RWPE2 (cell line): ENCODE results near the gene SLC9A5.
A peak's percentile ranks its signal among the peaks of the same experiment; 100 is the strongest.

ENCODE experiments used
- ATAC-seq: fragments of 200-7000 bp; cut with Tn5 transposase; 3 replicates; pipeline ENCODE4 v1.9.1; 2021; ENCODE audit warnings: low read depth
- DNase-seq: peaks from one replicate; pipeline ENCODE4 v3.0.0-alpha.2; 2020; ENCODE audit warnings: low spot score
- H3K27ac ChIP-seq: fragments of 450-650 bp; 2 replicates; pipeline ENCODE4 v1.5.1; 2017; ENCODE audit warnings: mild to moderate bottlenecking; ENCODE audit not compliant: poor library complexity, severe bottlenecking
- H3K27me3 ChIP-seq: fragments of 250-450 bp; sonication (Bioruptor Pico); 2 replicates; pipeline ENCODE4 v1.5.1; 2021; ENCODE audit warnings: mild to moderate bottlenecking, moderate library complexity; ENCODE audit not compliant: insufficient read depth, poor library complexity, severe bottlenecking
- H3K36me3 ChIP-seq: fragments of 250-450 bp; sonication (Bioruptor Pico); 2 replicates; pipeline ENCODE4 v1.5.1; 2020; ENCODE audit warnings: low read depth, mild to moderate bottlenecking, moderate library complexity
- H3K4me1 ChIP-seq: fragments of 250-450 bp; sonication (Bioruptor Pico); 2 replicates; pipeline ENCODE4 v1.5.1; 2021; ENCODE audit warnings: mild to moderate bottlenecking, moderate library complexity; ENCODE audit not compliant: insufficient read depth, poor library complexity, severe bottlenecking
- H3K4me3 ChIP-seq: fragments of 250-450 bp; sonication (Bioruptor Pico); 2 replicates; pipeline ENCODE4 v1.5.1; 2021; ENCODE audit warnings: mild to moderate bottlenecking, moderate library complexity; ENCODE audit not compliant: severe bottlenecking
- H3K9me3 ChIP-seq: fragments of 250-450 bp; sonication (Bioruptor Pico); 2 replicates; pipeline ENCODE4 v1.5.1; 2021; ENCODE audit warnings: mild to moderate bottlenecking, moderate library complexity; ENCODE audit not compliant: severe bottlenecking
- TF ChIP-seq, protein P1 (sequence below): fragments of 450-650 bp; IDR thresholded peaks from one replicate; pipeline ENCODE4 v1.5.1; 2017; ENCODE audit warnings: mild to moderate bottlenecking, moderate library complexity; ENCODE audit not compliant: poor library complexity, severe bottlenecking

The SLC9A5 gene

DNA sequence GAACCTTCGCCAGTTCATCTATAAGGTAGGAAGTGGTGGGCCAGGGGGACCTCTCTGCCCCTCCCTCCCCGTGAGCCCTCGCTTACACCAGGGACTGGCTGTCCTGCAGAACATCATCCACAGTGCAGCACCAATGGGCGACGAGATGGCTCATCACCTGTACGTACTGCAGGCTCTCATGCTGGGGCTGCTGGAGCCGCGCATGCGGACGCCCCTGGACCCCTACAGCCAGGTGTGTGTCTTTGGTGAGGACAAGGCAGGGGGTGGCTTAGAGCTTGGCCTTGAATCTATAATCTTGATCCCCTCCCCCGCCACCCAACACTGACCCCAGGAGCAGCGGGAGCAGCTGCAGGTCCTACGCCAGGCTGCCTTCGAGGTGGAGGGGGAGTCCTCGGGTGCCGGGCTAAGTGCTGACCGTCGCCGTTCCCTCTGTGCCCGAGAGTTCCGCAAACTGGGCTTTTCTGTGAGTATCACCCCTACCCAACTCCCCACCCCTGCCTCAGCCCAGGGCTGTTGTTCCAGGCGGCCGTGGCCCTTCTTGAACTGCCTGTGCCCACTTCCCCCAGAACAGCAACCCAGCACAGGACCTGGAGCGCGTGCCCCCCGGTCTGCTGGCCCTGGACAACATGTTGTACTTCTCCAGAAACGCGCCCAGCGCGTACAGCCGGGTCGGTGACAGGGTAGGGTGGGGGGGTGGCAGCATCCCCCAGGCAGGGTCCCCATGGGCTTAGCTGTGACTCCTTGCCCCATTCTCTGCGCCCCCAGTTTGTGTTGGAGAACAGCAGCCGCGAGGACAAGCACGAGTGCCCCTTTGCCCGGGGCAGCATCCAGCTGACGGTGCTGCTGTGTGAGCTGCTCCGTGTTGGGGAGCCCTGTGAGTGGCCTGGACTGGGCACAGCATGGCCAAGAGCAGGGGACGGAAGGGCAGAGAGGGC, 47.1 kb upstream of the SLC9A5 start:
- TF ChIP-seq, protein P1, sequence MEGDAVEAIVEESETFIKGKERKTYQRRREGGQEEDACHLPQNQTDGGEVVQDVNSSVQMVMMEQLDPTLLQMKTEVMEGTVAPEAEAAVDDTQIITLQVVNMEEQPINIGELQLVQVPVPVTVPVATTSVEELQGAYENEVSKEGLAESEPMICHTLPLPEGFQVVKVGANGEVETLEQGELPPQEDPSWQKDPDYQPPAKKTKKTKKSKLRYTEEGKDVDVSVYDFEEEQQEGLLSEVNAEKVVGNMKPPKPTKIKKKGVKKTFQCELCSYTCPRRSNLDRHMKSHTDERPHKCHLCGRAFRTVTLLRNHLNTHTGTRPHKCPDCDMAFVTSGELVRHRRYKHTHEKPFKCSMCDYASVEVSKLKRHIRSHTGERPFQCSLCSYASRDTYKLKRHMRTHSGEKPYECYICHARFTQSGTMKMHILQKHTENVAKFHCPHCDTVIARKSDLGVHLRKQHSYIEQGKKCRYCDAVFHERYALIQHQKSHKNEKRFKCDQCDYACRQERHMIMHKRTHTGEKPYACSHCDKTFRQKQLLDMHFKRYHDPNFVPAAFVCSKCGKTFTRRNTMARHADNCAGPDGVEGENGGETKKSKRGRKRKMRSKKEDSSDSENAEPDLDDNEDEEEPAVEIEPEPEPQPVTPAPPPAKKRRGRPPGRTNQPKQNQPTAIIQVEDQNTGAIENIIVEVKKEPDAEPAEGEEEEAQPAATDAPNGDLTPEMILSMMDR, result no peak
- peaks cover 51% of the 10 kb centered on the region for H3K36me3 ChIP-seq
- no peaks in the 10 kb centered on the region for H3K27me3 ChIP-seq
- no peak overlapping the region for H3K27ac ChIP-seq
- peaks cover 9% of the 10 kb centered on the region for H3K4me1 ChIP-seq
- no peak for ATAC-seq
- DNase-seq, result peak; percentile 63
- H3K9me3 ChIP-seq, result no peaks in the 10 kb centered on the region
- no peak overlapping the region for H3K4me3 ChIP-seq

DNA sequence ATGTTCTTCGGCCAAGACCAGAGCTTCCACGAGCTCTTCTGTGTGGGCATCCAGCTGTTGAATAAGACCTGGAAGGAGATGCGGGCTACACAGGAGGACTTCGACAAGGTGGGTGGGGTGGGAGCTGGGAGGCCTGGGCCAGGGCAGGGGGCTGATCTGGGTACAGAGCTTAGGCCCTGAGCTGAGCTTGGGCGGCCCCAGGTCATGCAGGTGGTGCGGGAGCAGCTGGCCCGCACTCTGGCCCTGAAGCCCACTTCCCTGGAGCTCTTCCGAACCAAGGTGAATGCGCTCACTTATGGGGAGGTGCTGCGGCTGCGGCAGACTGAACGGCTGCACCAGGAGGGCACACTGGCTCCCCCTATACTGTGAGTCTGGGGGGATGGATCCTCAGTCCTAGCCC, 46.4 kb upstream of the SLC9A5 start:
- Histone ChIP-seq H3K4me3 (no peak overlapping the region), H3K27me3 (no peaks in the 10 kb centered on the region), H3K27ac (no peak overlapping the region), H3K4me1 (peaks cover 17% of the 10 kb centered on the region), H3K36me3 (peaks cover 43% of the 10 kb centered on the region), H3K9me3 (no peaks in the 10 kb centered on the region)
- ATAC-seq (no peak), DNase-seq (peak; percentile 49)
- TF ChIP-seq, protein P1, result no peak

DNA sequence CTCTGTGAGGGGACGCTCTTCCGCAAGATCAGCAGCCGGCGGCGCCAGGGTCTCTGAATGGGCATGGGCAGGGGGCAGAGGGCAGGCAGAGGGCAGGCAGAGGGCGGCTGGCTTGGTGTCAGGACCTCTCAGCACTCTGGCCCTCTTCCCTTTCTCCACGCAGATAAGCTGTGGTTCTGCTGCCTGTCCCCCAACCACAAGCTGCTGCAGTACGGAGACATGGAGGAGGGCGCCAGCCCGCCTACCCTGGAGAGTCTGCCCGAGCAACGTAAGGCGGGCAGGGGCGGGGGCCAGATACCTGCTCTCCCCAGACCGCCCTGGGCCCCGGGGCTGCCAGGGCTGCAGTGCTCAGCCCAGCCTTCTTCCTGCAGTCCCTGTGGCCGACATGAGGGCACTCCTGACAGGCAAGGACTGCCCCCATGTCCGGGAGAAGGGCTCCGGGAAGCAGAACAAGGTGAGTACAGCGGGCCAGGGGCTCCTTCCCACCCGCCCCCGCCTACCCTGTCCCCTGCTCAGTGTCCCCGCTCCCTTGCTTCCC, 45.8 kb upstream of the SLC9A5 start:
- DNase-seq (peak; percentile 52), ATAC-seq (no peak)
- Histone ChIP-seq H3K9me3 (no peaks in the 10 kb centered on the region), H3K4me3 (no peak overlapping the region), H3K36me3 (peaks cover 37% of the 10 kb centered on the region), H3K27me3 (no peaks in the 10 kb centered on the region), H3K27ac (no peak overlapping the region), H3K4me1 (peaks cover 23% of the 10 kb centered on the region)
- TF ChIP-seq, protein P1, result no peak

DNA sequence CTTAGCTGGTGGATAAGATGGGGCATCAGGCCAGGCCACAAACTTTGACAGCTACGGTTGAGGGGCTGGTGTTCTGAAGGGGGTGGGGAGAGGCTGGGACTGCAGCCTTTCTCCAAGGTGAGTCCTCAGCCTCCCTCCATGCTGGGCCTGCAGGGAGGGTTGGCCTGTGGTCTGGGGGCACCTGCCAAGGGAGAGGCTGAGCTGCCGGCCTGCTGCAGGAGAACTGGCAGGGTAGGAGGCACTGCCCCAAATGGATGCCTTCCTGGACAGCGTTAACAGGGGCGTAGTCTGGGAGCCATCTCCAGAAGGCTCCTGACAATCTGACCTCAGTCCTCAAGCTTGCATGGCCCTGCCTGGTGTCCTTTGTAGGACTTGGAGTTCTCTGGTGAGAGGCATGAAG, 44.7 kb upstream of the SLC9A5 start:
- TF ChIP-seq, protein P1, result no peak
- DNase-seq (peak; percentile 55), ATAC-seq (no peak)
- Histone ChIP-seq H3K9me3 (no peaks in the 10 kb centered on the region), H3K4me1 (peaks cover 26% of the 10 kb centered on the region), H3K27ac (peak overlapping the region; percentile 92), H3K36me3 (peaks cover 30% of the 10 kb centered on the region), H3K27me3 (no peaks in the 10 kb centered on the region), H3K4me3 (no peak overlapping the region)
